Medulla oblongata (tissue), 1 donor: ENCODE measurements around the gene FNDC10.

Experiments used
- DNase-seq: peaks from one replicate; pipeline ENCODE4 v3.0.0-alpha.2; 2015; ENCODE audit errors: extremely low spot score

FNDC10 gene

DNA sequence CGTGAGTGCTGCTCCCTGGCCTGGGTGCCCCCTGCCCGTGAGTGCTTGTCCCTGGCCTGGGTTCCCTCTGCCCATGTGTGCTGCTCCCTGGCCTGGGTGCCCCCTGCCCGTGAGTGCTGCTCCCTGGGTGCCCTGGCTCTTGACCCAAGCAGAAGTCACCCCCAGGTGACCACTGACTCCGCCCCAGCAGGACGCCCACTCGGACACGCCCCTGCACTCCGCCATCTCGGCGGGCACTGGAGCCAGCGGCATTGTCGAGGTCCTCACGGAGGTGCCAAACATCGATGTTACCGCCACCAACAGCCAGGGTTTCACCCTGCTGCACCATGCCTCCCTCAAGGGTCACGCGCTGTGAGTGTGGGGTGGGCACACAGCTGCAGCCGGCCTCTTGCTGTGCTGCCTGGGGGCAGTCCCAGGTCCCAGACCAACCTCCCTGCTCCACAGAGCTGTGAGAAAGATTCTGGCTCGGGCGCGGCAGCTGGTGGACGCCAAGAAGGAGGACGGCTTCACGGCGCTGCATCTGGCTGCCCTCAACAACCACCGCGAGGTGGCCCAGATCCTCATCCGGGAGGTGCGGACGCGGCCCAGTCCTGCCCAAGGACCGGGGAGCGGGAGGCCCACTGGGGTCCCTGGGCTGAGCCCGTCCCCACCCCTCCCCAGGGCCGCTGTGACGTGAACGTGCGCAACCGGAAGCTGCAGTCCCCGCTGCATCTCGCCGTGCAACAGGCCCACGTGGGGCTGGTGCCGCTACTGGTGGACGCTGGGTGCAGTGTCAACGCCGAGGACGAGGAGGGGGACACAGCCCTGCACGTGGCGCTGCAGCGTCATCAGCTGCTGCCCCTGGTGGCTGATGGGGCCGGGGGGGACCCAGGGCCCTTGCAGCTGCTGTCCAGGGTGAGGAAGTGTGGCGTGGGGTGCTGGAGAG is 28.2 kb upstream of the FNDC10 start:
- no peak for DNase-seq

DNA sequence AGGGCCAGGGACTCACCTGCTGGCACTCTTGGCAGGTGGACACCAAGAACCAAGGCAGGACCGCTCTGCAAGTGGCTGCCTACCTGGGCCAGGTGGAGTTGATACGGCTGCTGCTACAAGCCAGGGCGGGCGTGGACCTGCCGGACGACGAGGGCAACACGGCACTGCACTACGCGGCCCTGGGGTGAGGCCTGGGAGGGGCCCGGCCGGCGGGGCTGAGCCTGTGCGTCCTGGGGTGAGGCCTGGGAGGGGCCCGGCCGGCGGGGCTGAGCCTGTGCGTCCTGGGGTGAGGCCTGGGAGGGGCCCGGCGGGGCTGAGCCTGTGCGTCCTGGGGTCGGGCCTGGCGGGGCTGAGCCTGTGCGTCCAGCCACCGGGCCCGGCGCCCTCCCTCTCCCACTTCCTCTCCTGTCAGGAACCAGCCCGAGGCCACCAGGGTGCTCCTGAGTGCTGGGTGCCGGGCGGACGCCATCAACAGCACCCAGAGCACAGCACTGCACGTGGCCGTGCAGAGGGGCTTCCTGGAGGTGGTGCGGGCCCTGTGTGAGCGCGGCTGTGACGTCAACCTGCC is 27.4 kb upstream of the FNDC10 start:
- DNase-seq, result no peak

DNA sequence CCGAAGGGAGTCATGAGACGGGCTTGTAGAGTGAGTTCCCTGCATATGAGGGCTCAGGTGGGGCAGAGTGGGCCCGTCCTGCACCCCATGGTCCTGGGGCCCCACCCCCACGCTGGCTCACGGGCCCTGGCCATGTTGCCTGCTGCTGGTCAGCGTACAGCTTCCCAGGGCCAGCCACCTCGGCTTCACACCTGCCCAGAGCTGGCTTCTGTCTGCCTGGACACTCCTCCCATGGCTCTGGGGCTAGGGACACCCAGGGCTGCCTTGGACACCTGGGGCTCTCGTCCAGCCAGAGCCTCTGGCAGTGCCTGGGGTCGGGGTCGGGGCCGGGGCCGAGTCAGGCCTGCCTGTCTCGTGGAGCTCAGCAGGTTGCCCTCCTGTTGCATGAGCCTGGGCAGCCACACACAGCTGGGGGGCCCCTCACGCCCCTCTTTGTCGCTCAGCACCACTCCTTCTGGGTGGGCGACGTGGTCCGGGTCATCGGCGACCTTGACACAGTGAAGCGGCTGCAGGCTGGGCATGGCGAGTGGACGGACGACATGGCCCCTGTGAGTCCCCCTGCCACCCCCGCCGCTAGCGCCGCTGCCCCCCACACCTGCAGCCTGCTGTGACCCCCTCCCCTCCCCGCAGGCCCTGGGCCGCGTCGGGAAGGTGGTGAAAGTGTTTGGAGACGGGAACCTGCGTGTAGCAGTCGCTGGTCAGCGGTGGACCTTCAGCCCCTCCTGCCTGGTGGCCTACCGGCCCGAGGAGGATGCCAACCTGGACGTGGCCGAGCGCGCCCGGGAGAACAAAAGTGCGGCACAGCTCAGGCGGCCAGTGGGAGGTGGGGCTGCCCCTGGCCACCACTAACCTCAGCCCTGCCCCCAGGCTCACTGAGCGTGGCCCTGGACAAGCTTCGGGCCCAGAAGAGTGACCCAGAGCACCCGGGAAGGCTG is 26.5 kb upstream of the FNDC10 start:
- DNase-seq, result no peak

DNA sequence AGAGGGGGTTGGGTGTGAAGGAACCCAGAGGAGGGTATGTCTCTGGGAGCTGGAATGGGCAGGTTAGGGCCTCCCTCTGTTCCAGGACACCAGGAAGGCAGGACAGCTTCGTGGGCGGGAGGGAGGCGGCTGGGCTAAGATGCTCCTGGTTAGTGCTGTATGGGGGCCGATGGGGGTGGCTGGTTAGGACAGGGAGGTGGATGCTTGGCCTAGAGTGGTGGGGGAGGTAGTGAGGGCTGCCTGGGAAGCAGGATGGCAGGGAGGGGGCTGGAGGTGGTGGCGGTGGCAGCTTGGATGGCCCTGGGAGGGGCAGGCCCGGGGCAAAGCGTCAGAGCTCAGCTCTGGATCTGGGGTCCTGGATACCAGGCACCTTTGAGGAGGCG is 25.9 kb upstream of the FNDC10 start:
- DNase-seq, result no peak

DNA sequence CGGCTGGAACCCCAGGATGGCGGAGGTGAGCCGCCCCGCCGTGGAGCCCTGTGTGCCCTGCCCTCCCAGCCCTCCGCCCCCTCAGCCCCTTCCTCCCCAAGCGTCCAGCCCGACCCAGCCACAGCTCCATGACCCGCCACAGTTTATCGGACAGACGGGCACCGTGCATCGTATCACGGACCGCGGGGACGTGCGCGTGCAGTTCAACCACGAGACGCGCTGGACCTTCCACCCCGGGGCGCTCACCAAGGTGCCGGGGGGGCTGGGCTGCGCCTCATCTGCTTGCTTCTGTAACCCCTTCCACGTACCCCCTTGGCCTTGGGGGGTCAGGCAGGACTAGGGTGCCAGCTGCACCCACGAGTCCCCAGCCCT is 25.5 kb upstream of the FNDC10 start:
- DNase-seq, result no peak

DNA sequence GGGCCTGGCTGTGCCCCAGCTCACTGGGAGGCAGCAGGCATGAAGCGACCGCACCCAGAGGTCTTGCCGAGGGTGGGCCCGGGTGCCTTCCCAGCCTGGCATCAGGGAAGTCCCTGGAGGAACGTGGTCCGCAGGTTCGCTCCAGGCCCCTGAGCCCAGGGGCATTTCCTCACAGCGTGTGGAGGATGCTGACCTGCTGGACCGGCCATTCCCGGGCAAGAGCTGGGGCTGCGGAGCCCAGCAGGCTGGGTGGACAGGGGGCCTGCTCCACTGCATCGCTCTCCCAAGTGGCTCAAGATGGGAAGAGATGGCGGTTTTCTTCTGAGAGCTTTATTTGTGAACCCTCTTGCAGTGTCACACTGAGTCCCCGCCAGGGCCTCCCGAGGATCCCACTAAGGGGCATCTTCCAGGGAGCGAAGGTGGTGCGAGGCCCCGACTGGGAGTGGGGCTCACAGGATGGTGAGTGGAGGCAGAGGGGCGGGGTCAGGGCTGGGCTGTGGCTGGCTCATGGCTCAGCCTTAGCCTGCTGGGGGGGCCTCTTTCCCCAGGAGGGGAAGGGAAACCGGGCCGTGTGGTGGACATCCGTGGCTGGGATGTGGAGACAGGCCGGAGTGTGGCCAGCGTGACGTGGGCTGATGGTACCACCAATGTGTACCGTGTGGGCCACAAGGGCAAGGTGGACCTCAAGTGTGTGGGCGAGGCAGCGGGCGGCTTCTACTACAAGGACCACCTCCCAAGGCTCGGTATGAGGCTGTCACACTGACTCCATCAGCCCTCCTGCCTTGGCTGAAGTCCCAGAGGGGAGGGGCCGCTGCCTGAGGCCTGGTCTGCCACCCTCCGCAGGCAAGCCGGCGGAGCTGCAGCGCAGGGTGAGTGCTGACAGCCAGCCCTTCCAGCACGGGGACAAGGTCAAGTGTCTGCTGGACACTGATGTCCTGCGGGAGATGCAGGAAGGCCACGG is 24.8 kb upstream of the FNDC10 start:
- no peak for DNase-seq

DNA sequence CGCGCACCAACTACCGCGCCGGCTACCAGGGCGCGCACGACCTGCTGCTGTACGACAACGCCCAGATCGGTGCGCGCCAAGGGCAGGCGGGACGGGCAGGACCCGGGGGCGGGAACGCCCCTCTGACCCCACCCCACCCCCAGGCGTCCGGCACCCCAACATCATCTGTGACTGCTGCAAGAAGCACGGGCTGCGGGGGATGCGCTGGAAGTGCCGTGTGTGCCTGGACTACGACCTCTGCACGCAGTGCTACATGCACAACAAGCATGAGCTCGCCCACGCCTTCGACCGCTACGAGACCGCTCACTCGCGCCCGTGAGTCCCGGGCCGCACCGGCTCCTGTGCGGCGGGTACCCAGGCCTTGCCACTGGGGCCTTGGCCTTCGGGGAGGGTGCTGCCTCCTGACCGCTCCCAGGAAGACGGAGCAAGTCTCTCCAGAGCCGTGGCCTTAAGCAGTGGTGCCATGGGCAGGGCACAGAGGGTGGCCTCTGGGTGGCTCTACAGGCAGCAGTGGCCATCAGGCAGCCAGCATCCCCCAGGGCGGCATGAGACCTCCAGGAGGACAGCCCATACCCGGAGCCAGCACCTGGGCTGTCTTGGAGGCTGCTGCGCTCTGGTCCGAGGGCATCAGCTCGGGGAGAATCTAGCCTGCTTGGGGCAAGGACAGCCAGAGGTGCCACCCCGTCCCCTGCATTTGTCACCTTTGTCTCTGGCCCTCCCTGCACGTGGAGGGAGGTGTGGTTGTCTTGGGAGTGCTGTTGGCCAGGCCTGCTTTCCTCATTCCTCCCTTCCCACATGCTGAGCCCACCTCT is 23.9 kb upstream of the FNDC10 start:
- DNase-seq, result no peak

DNA sequence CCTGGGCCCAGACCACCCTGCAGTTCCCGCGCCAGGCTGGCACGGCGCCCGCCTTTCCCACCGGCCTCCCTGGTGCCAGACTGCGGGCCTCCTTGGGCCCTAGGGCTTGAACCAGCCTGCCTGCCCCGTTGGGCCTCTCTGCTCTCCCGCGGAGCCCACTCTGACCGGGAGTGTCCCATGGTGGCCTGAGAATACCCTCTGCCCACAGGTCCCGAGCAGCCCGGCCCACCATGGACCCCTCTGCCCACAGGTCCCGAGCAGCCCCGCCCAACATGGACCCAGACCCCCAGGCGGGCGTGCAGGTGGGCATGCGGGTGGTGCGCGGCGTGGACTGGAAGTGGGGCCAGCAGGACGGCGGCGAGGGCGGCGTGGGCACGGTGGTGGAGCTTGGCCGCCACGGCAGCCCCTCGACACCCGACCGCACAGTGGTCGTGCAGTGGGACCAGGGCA is 23.3 kb upstream of the FNDC10 start:
- DNase-seq, result no peak

DNA sequence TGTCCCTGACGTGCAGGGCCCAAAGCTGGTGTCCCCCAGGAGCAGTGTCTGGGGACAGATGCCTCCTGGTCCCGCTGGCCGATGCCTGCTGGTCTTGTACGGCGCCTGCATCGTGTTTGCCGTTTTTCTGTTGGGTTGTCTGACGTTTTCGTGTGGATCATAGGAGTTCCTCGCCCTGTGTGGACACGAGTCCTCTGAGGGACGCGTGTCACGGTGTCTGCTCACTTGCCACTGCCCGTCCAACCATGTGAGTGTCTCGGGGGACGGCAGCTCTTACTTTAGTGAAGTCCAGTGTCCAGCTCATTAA is 22.8 kb upstream of the FNDC10 start:
- no peak for DNase-seq

DNA sequence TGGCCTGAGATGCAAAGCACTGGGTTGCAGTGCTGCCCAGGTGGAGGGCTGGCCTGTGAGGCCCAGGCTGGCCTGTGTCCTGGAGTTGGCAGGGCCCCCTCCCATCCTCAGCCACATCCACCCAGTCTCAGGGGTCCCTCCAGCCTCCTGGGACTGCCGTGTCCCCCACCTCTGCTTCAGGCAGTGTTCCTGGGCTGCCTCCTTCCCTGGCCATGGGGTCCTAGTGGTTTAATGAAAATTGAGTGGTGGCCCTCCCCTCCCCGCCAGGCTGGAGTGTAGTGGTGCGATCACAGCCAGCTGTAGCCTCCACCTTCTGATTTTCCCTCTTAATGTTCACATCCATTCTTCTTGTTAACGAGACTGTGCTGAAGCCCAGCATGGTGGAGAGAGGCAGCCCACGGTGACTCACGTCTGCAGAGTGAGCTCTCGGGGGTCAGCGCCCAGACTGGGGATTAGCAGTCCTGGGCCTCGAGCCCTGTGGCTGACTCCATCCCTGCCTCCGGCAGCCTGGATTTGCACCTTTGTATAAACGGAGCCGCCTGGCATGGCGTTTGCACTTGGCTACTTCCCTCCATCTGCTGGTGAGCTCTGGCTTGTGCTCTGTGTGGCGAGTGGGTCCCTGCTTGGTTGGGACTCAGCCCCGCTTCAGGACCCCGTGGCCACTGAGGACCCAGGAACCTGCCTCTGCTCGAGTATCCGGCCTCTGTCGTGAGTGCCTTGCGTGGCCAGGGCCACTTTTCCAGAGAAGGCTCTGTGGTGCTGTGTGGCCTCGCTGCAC is 22.3 kb upstream of the FNDC10 start:
- DNase-seq, result no peak

DNA sequence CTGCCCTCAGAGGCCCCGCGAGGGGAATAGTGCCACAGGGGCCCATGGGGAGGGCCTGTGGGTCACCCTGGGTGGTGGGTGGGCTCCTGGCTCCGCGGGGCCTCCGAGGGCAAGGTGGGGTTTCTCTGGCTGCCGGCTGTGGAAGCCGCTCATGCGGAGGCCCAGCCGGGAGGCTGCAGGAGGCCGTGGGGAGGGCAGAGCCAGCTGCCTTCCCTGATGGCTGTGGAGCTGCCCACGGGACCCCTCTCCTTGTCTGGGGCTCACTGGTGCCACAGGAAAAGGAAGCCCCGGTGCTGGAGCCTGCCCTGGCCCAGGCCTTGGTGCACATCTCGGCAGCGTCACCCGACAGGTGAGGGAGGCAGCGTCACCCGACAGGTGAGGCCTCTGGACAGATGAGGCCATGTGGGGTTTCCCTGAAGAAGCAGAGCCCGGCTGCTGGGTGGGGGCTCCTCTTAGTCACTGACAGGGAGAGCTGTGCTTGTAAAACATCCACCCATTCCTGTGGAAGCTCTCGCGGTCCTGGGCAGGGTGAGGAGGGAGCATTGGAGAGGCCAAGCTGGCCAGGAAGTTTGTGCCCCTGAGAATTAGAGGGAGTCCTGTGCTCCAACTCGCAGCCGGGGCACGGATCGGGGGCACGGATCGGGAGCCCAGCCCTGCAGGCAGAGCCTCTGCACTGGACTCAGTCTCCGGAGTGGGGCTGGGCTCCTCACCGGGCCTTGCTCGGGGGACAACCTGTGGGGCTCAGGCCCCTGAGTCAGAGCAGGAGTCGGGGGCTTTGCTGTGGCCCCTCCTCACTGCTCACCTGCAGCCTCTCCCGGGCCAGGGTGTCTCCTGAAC is 21.5 kb upstream of the FNDC10 start:
- no peak for DNase-seq

DNA sequence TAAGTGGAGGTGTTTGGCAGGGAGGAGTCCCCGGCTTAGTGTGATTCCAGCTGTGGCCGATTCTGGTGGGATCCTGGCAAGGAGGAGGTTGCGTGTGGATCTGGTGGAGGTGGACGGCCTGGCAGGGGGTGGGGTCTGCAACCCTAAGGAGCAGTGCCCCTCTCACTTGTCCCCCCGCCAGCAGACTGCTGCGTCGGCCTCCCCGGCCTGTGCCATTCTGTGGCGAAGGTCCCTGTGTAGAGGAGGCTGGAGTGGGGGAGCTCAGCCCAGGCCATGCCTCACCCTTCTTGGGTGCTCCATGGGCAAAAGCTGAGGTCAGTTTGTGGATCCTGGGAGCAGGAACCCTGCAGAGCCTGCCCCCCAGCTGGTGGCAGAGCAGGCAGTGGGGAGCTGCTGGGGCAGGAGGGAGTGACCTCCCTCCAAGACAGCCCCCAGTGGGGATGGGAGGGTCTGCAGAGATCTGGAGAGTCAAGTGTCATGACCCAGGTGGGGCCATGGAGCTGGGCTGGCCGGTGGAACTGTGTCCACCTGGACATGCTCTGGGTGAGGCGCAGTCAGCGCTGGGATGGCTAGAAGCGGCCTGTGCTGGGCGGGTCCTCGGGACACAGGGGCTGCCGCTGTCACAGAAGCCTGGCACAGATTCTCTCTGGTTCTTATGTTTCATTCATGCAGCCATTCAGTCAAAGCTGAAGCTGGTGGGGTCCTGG is 20.7 kb upstream of the FNDC10 start:
- no peak for DNase-seq

DNA sequence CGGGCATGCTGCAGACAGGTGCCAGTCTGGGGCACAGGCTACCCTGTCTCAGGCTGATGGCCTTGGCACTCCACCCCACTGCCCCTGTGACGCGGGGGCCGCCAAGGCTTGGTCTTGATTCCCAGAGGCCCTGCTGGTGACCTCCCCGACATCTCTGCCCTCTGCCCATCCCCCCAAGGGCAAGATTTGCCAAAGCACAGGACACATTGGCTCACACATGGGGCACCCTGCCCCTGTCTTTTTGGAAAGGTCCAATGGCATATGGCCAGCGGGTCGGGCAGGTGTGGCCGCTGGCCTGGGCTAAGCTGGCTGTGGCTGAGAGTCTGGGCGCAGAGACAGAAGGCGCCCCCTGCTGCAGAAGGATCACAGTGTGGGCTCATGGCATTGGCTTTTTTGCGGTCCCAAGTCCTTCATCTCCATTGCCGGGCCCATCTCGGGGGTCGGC is 20.0 kb upstream of the FNDC10 start:
- no peak for DNase-seq

DNA sequence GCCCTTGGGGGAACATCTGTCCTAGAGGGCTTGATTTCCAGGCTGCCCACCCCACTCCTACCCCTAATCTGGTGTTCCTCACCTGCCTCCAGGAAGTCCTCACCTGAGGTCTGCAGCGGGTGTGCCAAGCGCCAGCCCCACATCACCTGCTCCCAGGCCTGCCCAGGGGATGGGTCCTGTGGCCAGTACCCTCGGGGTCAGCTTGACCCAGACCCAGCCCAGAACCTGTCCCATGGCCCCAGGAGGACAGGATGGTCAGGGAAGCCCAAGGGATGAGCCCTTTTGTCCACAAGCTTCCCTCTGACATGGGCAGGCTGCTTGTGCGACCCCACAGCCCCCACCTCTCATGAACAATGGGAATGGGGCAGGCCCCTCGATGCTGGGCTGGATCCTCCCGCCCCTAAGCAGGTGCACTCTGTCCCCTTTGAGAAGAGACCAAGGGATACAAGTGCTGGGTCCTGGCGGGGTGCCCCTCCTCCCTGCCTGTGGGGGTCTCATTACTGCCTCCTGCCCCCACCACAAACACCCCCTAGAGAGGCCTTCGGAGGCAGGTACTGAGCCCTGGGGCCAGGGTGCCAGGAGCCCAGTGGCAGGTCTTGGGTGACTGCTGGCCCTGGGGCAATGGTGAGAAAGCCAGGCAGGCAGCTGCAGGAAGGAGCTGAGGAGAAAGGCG is 18.6 kb upstream of the FNDC10 start:
- no peak for DNase-seq

DNA sequence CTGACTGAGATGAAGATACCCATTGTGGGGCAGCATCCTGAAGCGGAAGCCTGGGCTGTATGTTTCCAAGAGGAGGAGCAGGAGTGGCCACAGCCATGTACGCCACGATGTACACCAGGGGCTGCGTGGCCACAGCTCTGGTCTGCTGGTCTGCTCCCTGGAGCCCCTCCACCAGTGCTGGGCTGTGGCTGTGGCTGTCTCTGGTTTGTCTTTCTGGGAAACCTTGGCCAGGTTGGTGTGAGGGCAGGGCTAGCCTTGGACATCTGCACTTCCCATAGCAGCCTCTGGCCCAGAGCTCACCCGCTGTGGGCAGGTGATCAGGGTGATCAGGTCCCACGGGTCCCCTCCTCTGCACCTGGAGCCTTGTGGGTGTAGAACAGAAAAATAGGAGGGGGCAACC is 18.0 kb upstream of the FNDC10 start:
- DNase-seq, result no peak

DNA sequence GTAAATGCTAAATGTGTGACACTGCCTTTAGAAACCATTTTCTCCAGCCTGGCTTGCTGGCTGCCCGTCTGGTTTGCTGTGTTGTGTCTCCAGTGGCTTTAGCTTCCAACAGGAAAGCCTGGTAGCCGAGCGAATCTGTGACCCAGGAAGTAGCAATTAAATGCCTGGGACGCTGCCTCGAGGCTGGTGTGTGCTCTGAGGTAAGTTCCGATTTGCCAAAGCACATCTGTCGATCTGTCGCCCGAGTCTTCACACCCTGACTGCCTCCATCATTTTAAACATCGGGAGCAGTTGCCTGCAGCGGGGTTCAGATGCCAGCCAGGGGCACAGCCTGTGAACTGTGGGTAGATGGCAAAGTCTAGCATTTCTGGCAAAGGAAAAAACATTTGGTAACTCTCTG is 17.6 kb upstream of the FNDC10 start:
- no peak for DNase-seq

DNA sequence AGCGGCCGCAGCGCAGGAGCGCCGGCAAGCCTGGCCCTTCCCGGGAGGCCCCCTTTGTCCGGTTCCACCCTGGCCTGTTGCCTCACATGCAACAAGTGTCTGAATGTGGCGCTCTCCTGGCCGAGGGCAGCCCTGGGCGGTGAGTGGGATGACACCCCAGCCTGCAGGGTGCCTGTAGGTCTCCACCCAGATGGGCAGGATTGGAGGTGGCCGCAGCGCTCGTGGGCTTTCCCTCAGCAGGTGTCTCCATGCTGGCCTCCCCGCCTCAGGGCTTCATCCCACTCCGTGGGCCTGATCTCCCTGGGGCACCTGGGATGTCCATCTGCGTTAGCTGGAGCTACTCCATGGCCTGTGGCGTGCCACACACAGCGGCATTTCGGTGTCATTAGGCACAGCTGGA is 16.9 kb upstream of the FNDC10 start:
- DNase-seq, result no peak
